Adrenal gland (tissue), 12 donors: ENCODE results near the gene ADARB2. TPM values are rescaled to one million over a fixed set of nuclear protein-coding genes. Genes with fewer than 3 reads are reported as not detected.
"Not testable (repeated sequence)": the region's sequence is repeated elsewhere in the genome, so short reads cannot be mapped to it uniquely, and the experiment has no call there.

Experiments
- DNase-seq, 7 donors: peaks; one replicate each; pipeline ENCODE4 v3.0.0-alpha.2; 2019 to 2020
- H3K27ac ChIP-seq, 5 donors: fragments of 200-600 bp; sonication (generic) in 4 of 5; 1 replicate in 3 of 5; 2 replicates in 2 of 5; pipeline versions ENCODE4 v1.5.1 to v1.8.0; 2016 to 2020; ENCODE audit warnings: mild to moderate bottlenecking in 1 of 5
- H3K27me3 ChIP-seq: fragments of 200-600 bp; 2 replicates; pipeline ENCODE4 v1.8.0; 2021
- H3K36me3 ChIP-seq, 2 donors: fragments of 200-600 bp; replicated peaks in 1 of 2; 1 replicate in 1 of 2; 2 replicates in 1 of 2; pipeline versions ENCODE4 v1.5.1 to v1.8.0; 2018 to 2022
- H3K4me1 ChIP-seq, 2 donors: fragments of 200-600 bp; replicated peaks in 1 of 2; 1 replicate in 1 of 2; 2 replicates in 1 of 2; pipeline versions ENCODE4 v1.5.1 to v1.8.0; 2018 to 2021
- H3K4me3 ChIP-seq, 4 donors: fragments of 200-600 bp; sonication (generic) in 3 of 4; one replicate each; pipeline ENCODE4 v1.5.1; 2016 to 2018
- H3K9me3 ChIP-seq, 3 donors: fragments of 200-600 bp; sonication (generic) in 1 of 3; replicated peaks in 1 of 3; 1 replicate in 2 of 3; 2 replicates in 1 of 3; pipeline versions ENCODE4 v1.5.1 to v1.8.0; 2016 to 2021
- CTCF ChIP-seq, 6 experiments: fragments of 450-650 bp in 4 of 6; fragments of 200-600 bp in 2 of 6; sonication (generic) in 1 of 6; IDR thresholded peaks; 1 replicate in 5 of 6; 2 replicates in 1 of 6; pipeline versions ENCODE4 v1.5.1 to v1.8.0; 2016 to 2021; ENCODE audit warnings: antibody characterized with exemption in 6 of 6, mild to moderate bottlenecking in 2 of 6, moderate library complexity in 1 of 6
- POLR2A ChIP-seq, 2 donors: fragments of 450-650 bp; IDR thresholded peaks; one replicate each; pipeline ENCODE4 v1.6.1; 2017; ENCODE audit warnings: antibody characterized with exemption in 2 of 2, mild to moderate bottlenecking in 2 of 2, moderate library complexity in 1 of 2
- WGBS, 4 donors: extraction: QIAGEN DNeasy Blood & Tissue Kit in 2 of 4; methylation state at CpG; one replicate each; pipeline versions ENCODE4 v1.1.5 to v1.1.7; 2013 to 2017; 5-methylcytosine and 5-hydroxymethylcytosine counted together
- intact Hi-C, 2 donors: fragments of 100-400 bp; cut with DNase I; formaldehyde crosslinking; loops; one replicate each; pipeline versions ENCODE4 v1.14.1 to v1.15.0; 2022 to 2023
- polyA plus RNA-seq, 3 donors: library from polyadenylated mRNA; stranded (reverse); fragments of 200-250 nt in 2 of 3; fragments of 350-450 nt in 1 of 3; fragmentation: Illumina TruSeq in 1 of 3; extraction: RNeasy Lipid Tissue Mini Kit (QIAGEN cat#74804) in 1 of 3; gene quantifications; one replicate each; pipeline ENCODE4 v1.2.3, GENCODE V29; 2013 to 2014
- total RNA-seq, 9 donors: library from RNA; depleted of rRNA in 4 of 9; stranded (reverse); fragments of >200 nt in 4 of 9; fragments of 120-200 nt in 1 of 9; fragmentation: NEBNext Ultra II Directional in 1 of 9; extraction: Animal tissue kit (Norgen Biotek cat#: 25700) in 1 of 9; gene quantifications; one replicate each; pipeline versions ENCODE4 v1.1.0 to v1.2.4, GENCODE V29; 2013 to 2023
- donor health status: healthy with polysubstance abuse.
- donor health status: Bipolar disorder and iron deficiency.
- donor health status: DM: yes; HTN: yes; CAD: no.
- donor health status: DM: no; HTN: no; CAD: no.
- donor health status: DM: no; HTN: no; CAD: no.
- donor health status: DM: yes; HTN: yes; CAD: no.

ADARB2 gene
- total and polyA plus RNA-seq, 12 donors, result 0.14 to 3.1 (median 0.91) TPM

DNA sequence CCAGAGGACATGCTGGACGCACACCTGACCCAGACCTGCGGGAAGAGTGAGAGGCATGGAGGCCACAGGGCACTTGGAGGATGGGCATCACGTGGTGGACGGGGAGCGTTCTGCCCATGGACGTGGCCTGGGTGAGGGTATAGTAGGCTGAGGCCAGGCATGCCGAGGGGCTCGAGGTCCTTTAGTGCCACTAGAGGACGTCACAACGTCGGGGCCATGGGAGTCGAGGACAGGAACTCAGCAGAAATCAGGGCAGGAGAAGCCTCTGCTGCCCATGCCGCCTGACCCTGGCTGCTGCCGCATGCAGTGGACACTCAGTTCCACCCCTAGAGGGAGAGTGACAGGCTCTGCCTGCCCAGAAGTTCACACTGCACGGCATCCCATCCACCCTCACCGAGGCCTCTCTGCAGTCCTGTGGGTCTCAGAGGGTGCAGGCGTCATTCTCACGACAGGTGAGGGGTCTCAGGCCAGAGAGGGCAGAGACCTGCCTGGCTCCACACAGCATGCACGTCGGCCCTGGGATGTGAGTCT lies 198.7 kb downstream of the ADARB2 start:
- intact Hi-C loops, result no loop called here
- Histone ChIP-seq H3K27ac (no peak overlapping the region), H3K9me3 (no peaks in the 10 kb centered on the region), H3K4me3 (no peak overlapping the region), H3K4me1 (no peaks in the 10 kb centered on the region), H3K36me3 (no peaks in the 10 kb centered on the region), H3K27me3 (no peaks in the 10 kb centered on the region)
- TF ChIP-seq POLR2A (IDR thresholded peaks at IDR 0.05) (no peak), CTCF (IDR thresholded peaks at IDR 0.05) (no peak)
- no peak for DNase-seq
- WGBS, 4 donors, result 74 to 91% (median 76%) methylated on average over 7 to 20 of the region's 20 CpGs

GRCh38 chr10:1538121-1538520 lies 199.2 kb downstream of the ADARB2 start:
- no peaks in the 10 kb centered on the region for H3K4me1 ChIP-seq
- H3K27me3 ChIP-seq, result no peaks in the 10 kb centered on the region
- TF ChIP-seq POLR2A (IDR thresholded peaks at IDR 0.05), result no peak
- no peak for TF ChIP-seq CTCF (IDR thresholded peaks at IDR 0.05)
- intact Hi-C loops, result no loop called here
- 64 to 93% (median 73%) methylated on average over 2 to 8 of the region's 8 CpGs for WGBS, 4 donors
- H3K9me3 ChIP-seq, result no peaks in the 10 kb centered on the region
- H3K36me3 ChIP-seq, result no peaks in the 10 kb centered on the region
- DNase-seq, result no peak
- no peak overlapping the region for H3K27ac ChIP-seq
- no peak overlapping the region for H3K4me3 ChIP-seq

GRCh38 chr10:1537449-1537848 lies 199.9 kb downstream of the ADARB2 start:
- H3K4me3 ChIP-seq, H3K27ac ChIP-seq, H3K4me1 ChIP-seq, intact Hi-C loops, DNase-seq, H3K36me3 ChIP-seq, H3K9me3 ChIP-seq, H3K27me3 ChIP-seq: not testable (repeated sequence)
- 82 to 88% (median 86%) methylated on average over 2 of the region's 2 CpGs for WGBS, 4 donors

DNA sequence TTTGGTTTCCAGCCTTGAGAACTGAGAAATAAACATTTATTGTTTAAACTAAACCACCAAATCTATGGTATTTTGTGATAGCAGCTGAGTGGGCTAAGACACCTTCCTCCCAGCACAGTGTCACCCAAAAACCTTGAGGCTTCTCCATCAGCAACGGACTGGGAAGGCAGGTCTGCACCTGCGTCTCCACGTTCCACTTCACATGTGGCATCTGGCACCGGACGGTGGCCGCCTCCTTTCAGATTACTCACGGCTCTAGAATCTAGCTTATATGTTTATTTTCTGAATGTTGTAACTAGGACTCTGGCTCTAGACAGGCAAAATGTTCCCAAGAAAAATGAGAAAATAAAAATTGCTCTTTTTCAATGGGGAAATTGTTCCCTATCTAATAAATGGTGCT lies 201.0 kb downstream of the ADARB2 start:
- H3K9me3 ChIP-seq, result no peaks in the 10 kb centered on the region
- no peak overlapping the region for H3K4me3 ChIP-seq
- DNase-seq, result no peak
- no peaks in the 10 kb centered on the region for H3K27me3 ChIP-seq
- no peaks in the 10 kb centered on the region for H3K36me3 ChIP-seq
- 72 to 85% (median 78%) methylated on average over 7 of the region's 7 CpGs for WGBS, 4 donors
- intact Hi-C loops, result no loop called here
- no peak overlapping the region for H3K27ac ChIP-seq
- H3K4me1 ChIP-seq, result no peaks in the 10 kb centered on the region
- TF ChIP-seq CTCF (IDR thresholded peaks at IDR 0.05), result no peak
- no peak for TF ChIP-seq POLR2A (IDR thresholded peaks at IDR 0.05)

- H3K4me1 ChIP-seq, result no peaks in the 10 kb centered on the region
- no peaks in the 10 kb centered on the region for H3K27me3 ChIP-seq
- H3K4me3 ChIP-seq, result no peak overlapping the region
- 68 to 79% (median 76%) methylated on average over 22 to 24 of the region's 24 CpGs for WGBS, 4 donors
- no peak for DNase-seq
- H3K27ac ChIP-seq, result no peak overlapping the region
- H3K36me3 ChIP-seq, result no peaks in the 10 kb centered on the region
- intact Hi-C loops, result no loop called here
- no peaks in the 10 kb centered on the region for H3K9me3 ChIP-seq
- TF ChIP-seq CTCF (IDR thresholded peaks at IDR 0.05) (no peak), POLR2A (IDR thresholded peaks at IDR 0.05) (no peak)
Observed at GRCh38 chr10:1535301-1535965, 201.9 kb downstream of the ADARB2 start.
